ENCODE results near the gene RNU6-9.

The RNU6-9 gene

GRCh38 chr19:934197-934840, 41.0 kb downstream of the RNU6-9 start:
- Histone ChIP-seq H3K4me3 (no peak overlapping the region), H3K27ac (no peak overlapping the region), H3K9me3 (ENCODE audit: low read depth, low read length) (no peaks in the 10 kb centered on the region), H3K36me3 (ENCODE audit: insufficient read depth, low read length) (peaks cover 3% of the 10 kb centered on the region; the same call in 1 of the 2 replicates), H3K9ac (ENCODE audit: insufficient read length) (no peak overlapping the region)
- no peak for DNase-seq (ENCODE audit: low read depth, low spot score)
- no peak for TF ChIP-seq POLR2AphosphoS5 (IDR thresholded peaks at IDR 0.05; ENCODE audit: borderline replicate concordance, low read depth, low read length)
- TF ChIP-seq FOXP2 (optimal IDR thresholded peaks at IDR 0.05; ENCODE audit: control extremely low read depth, extremely low read length, insufficient read depth), result no peak
- TF ChIP-seq EZH2 (IDR thresholded peaks at IDR 0.05), result no peak

- no peak for DNase-seq (ENCODE audit: low read depth, low spot score)
- Histone ChIP-seq H3K4me3 (no peak overlapping the region), H3K9me3 (ENCODE audit: low read depth, low read length) (no peaks in the 10 kb centered on the region), H3K9ac (ENCODE audit: insufficient read length) (no peak overlapping the region), H3K36me3 (ENCODE audit: insufficient read depth, low read length) (peaks cover under 1% of the 10 kb centered on the region; the same call in 1 of the 2 replicates), H3K27ac (no peak overlapping the region)
- no peak for TF ChIP-seq EZH2 (IDR thresholded peaks at IDR 0.05)
- no peak for TF ChIP-seq POLR2AphosphoS5 (IDR thresholded peaks at IDR 0.05; ENCODE audit: borderline replicate concordance, low read depth, low read length)
- no peak for TF ChIP-seq FOXP2 (optimal IDR thresholded peaks at IDR 0.05; ENCODE audit: control extremely low read depth, extremely low read length, insufficient read depth)
Measured at GRCh38 chr19:934865-935479, 41.7 kb downstream of the RNU6-9 start.

- no peak overlapping the region for H3K9ac ChIP-seq (ENCODE audit: insufficient read length)
- H3K9me3 ChIP-seq (ENCODE audit: low read depth, low read length), result no peaks in the 10 kb centered on the region
- no peak overlapping the region for H3K27ac ChIP-seq
- no peak for DNase-seq (ENCODE audit: low read depth, low spot score)
- no peaks in the 10 kb centered on the region for H3K36me3 ChIP-seq (ENCODE audit: insufficient read depth, low read length)
- TF ChIP-seq POLR2AphosphoS5 (IDR thresholded peaks at IDR 0.05; ENCODE audit: borderline replicate concordance, low read depth, low read length) (no peak), EZH2 (IDR thresholded peaks at IDR 0.05) (no peak), FOXP2 (optimal IDR thresholded peaks at IDR 0.05; ENCODE audit: control extremely low read depth, extremely low read length, insufficient read depth) (no peak)
- no peak overlapping the region for H3K4me3 ChIP-seq
Measured at GRCh38 chr19:936175-936546, 42.9 kb downstream of the RNU6-9 start.

GRCh38 chr19:937259-937694, 44.0 kb downstream of the RNU6-9 start:
- Histone ChIP-seq H3K9ac (ENCODE audit: insufficient read length) (no peak overlapping the region), H3K9me3 (ENCODE audit: low read depth, low read length) (no peaks in the 10 kb centered on the region), H3K27ac (no peak overlapping the region), H3K36me3 (ENCODE audit: insufficient read depth, low read length) (no peaks in the 10 kb centered on the region; the same call in 1 of the 2 replicates), H3K4me3 (no peak overlapping the region)
- TF ChIP-seq POLR2AphosphoS5 (IDR thresholded peaks at IDR 0.05; ENCODE audit: borderline replicate concordance, low read depth, low read length), result no peak
- TF ChIP-seq EZH2 (IDR thresholded peaks at IDR 0.05), result no peak
- no peak for TF ChIP-seq FOXP2 (optimal IDR thresholded peaks at IDR 0.05; ENCODE audit: control extremely low read depth, extremely low read length, insufficient read depth)
- DNase-seq (ENCODE audit: low read depth, low spot score), result no peak

GRCh38 chr19:938233-938923, 45.1 kb downstream of the RNU6-9 start:
- H3K9me3 ChIP-seq (ENCODE audit: low read depth, low read length), result no peaks in the 10 kb centered on the region
- DNase-seq (ENCODE audit: low read depth, low spot score), result no peak
- no peaks in the 10 kb centered on the region; the same call in 1 of the 2 replicates for H3K36me3 ChIP-seq (ENCODE audit: insufficient read depth, low read length)
- no peak overlapping the region for H3K27ac ChIP-seq
- TF ChIP-seq POLR2AphosphoS5 (IDR thresholded peaks at IDR 0.05; ENCODE audit: borderline replicate concordance, low read depth, low read length) (no peak), FOXP2 (optimal IDR thresholded peaks at IDR 0.05; ENCODE audit: control extremely low read depth, extremely low read length, insufficient read depth) (no peak), EZH2 (IDR thresholded peaks at IDR 0.05) (no peak)
- H3K9ac ChIP-seq (ENCODE audit: insufficient read length), result no peak overlapping the region
- no peak overlapping the region for H3K4me3 ChIP-seq

- TF ChIP-seq FOXP2 (optimal IDR thresholded peaks at IDR 0.05; ENCODE audit: control extremely low read depth, extremely low read length, insufficient read depth) (no peak), EZH2 (IDR thresholded peaks at IDR 0.05) (no peak), POLR2AphosphoS5 (IDR thresholded peaks at IDR 0.05; ENCODE audit: borderline replicate concordance, low read depth, low read length) (no peak)
- DNase-seq (ENCODE audit: low read depth, low spot score), result no peak
- H3K36me3 ChIP-seq (ENCODE audit: insufficient read depth, low read length), result no peaks in the 10 kb centered on the region; the same call in 1 of the 2 replicates
- no peaks in the 10 kb centered on the region for H3K9me3 ChIP-seq (ENCODE audit: low read depth, low read length)
- no peak overlapping the region for H3K27ac ChIP-seq
- H3K9ac ChIP-seq (ENCODE audit: insufficient read length), result no peak overlapping the region
- no peak overlapping the region for H3K4me3 ChIP-seq
Measured at GRCh38 chr19:939439-939838, 46.2 kb downstream of the RNU6-9 start.

- H3K36me3 ChIP-seq (ENCODE audit: insufficient read depth, low read length), result no peaks in the 10 kb centered on the region; the same call in 1 of the 2 replicates
- H3K4me3 ChIP-seq, result no peak overlapping the region
- no peak overlapping the region for H3K9ac ChIP-seq (ENCODE audit: insufficient read length)
- TF ChIP-seq POLR2AphosphoS5 (IDR thresholded peaks at IDR 0.05; ENCODE audit: borderline replicate concordance, low read depth, low read length) (no peak), FOXP2 (optimal IDR thresholded peaks at IDR 0.05; ENCODE audit: control extremely low read depth, extremely low read length, insufficient read depth) (no peak), EZH2 (IDR thresholded peaks at IDR 0.05) (no peak)
- no peaks in the 10 kb centered on the region for H3K9me3 ChIP-seq (ENCODE audit: low read depth, low read length)
- peak overlapping the region; percentile 70; the same call in 1 of the 2 replicates for H3K27ac ChIP-seq
- no peak for DNase-seq (ENCODE audit: low read depth, low spot score)
Measured at GRCh38 chr19:939922-940321, 46.6 kb downstream of the RNU6-9 start.

GRCh38 chr19:940591-941291, 47.5 kb downstream of the RNU6-9 start:
- H3K9me3 ChIP-seq (ENCODE audit: low read depth, low read length), result no peaks in the 10 kb centered on the region
- peak overlapping the region; percentile 74 for H3K4me3 ChIP-seq
- peak overlapping the region; percentile 70 for H3K27ac ChIP-seq
- H3K9ac ChIP-seq (ENCODE audit: insufficient read length), result peak overlapping the region; percentile 51
- TF ChIP-seq FOXP2 (optimal IDR thresholded peaks at IDR 0.05; ENCODE audit: control extremely low read depth, extremely low read length, insufficient read depth), result peak; percentile 28
- no peak for TF ChIP-seq POLR2AphosphoS5 (IDR thresholded peaks at IDR 0.05; ENCODE audit: borderline replicate concordance, low read depth, low read length)
- TF ChIP-seq EZH2 (IDR thresholded peaks at IDR 0.05), result no peak
- no peak for DNase-seq (ENCODE audit: low read depth, low spot score)
- no peaks in the 10 kb centered on the region; the same call in 1 of the 2 replicates for H3K36me3 ChIP-seq (ENCODE audit: insufficient read depth, low read length)
